ENCODE data around the gene OPRL1.

GRCh38 chr20:64121586-64121985 is 41.7 kb downstream of the OPRL1 start:
- TF ChIP-seq, protein P1, sequence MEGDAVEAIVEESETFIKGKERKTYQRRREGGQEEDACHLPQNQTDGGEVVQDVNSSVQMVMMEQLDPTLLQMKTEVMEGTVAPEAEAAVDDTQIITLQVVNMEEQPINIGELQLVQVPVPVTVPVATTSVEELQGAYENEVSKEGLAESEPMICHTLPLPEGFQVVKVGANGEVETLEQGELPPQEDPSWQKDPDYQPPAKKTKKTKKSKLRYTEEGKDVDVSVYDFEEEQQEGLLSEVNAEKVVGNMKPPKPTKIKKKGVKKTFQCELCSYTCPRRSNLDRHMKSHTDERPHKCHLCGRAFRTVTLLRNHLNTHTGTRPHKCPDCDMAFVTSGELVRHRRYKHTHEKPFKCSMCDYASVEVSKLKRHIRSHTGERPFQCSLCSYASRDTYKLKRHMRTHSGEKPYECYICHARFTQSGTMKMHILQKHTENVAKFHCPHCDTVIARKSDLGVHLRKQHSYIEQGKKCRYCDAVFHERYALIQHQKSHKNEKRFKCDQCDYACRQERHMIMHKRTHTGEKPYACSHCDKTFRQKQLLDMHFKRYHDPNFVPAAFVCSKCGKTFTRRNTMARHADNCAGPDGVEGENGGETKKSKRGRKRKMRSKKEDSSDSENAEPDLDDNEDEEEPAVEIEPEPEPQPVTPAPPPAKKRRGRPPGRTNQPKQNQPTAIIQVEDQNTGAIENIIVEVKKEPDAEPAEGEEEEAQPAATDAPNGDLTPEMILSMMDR (IDR thresholded peaks at IDR 0.05), result no peak
- no peak for TF ChIP-seq POLR2A (IDR thresholded peaks at IDR 0.05)
